CD4-positive, alpha-beta T cell treated with Interleukin-6 for 4 hours (primary cell): Measurements from ENCODE around the gene PLCG2.
"Not testable (repeated sequence)": the region's sequence is repeated elsewhere in the genome, so short reads cannot be mapped to it uniquely, and the experiment has no call there.

Source experiments
- DNase-seq: peaks from one replicate; pipeline ENCODE4 v3.0.0-alpha.2; 2020; ENCODE audit warnings: mixed read lengths

PLCG2 gene

DNA sequence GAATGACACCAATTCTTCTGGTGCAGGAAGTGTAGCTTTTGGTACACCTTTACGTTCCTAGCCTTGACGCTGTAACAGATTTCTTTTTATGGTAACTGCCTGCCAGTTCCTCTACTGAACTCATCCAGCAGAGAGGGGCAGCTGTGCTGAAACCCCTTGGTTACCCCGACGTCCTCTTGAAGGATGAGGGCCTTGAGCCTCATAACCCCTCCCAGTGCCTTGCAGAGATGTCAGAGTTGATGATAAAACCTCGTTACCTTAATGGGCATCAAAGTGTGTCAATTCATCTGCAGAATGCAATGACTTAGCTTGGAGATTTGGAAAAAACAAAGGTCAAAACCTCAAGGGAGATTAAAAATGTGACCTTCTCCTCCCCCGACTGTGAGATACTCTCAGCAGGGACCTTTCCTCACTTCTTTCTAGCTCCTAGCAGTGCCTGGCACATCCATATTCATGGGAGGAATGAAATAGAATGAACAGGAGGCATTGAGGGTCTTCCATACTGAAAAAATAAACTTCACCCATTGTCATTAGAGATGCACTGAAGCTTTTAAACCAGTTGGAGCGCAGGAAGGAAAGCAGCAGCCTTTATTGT is 163.0 kb downstream of the PLCG2 start:
- no peak for DNase-seq

DNA sequence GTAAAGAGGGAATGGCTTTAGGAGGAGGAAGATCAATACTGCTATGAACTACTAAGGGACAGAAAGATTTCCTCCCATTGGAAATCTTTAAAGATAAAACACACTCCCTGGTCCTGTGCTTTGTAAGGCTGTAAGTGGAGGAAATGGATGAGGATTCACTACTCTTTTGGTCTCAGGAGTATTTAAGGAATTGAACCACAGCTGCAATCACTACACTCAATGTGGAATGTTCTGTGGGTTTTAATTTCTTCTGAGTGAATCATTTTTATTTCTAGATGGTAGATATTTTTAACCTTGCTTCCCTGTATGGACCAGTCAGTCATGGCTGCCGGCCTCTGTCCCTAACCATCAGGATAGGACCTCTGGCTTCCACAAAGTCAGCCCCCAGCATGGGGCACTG is 166.6 kb downstream of the PLCG2 start:
- DNase-seq, result no peak

DNA sequence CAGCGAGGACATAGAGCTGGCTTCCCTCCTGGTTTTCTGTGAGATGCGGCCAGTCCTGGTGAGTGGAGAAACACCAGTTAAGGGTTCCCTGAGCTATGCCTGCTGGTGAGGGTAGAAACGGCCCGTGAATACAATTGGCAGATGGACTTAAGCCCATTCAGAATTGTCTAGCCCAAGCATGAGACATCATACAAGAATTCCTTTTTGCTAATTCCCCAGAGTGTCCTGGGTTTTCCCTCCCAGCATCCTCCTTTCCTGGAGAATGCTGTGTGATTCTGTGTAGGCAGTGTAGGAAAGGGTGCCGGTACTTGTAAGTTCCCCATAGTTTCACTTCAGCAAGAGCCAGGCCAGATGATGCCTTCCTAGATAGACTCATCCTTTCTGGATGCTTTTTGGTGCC is 167.1 kb downstream of the PLCG2 start:
- no peak for DNase-seq

DNA sequence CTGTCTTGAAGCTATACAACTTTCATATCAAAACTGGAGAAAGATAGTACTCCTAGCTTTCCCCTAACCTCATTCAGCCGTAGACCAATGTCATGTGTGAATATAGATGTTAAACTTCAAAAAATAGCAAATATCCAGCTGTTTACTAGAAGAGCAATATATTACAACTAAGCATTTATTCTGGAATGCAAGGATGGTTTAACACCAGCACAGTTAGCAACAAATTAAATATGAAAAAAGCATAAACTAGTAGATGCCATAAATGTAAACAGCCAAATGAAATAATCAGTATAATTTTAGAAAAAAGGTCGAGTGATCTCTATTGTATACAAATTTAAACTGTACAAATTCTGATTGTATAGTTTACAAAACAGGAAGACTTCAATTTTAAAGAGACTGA is 172.5 kb downstream of the PLCG2 start:
- DNase-seq, result no peak

DNA sequence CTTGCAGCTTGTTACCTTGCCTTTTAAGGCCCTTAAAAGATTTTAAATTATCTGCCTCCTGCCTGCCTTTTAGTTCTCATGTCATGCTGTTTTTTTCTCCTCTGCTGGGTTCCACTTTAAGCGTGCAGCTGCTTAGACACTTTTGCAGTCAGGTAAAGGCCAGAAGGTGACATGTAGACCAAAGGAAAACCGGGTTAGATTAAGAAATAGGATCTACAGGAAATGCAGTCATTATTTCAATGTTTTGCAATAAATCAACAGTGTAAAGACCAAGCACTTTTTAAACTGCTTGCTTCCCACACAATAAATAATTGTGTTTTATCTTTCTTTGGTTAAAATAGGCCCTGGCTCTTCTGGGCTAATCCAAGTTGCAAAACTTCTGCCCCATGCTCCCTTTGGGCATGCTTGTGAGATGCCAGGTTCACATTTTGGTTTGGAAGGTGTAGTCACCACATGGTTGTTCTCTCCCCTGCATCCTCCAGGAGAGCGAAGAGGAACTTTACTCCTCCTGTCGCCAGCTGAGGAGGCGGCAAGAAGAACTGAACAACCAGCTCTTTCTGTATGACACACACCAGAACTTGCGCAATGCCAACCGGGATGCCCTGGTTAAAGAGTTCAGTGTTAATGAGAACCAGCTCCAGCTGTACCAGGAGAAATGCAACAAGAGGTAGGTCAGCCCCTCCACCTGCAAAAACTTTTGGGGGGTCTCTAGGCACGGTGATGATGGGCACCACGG is 177.3 kb downstream of the PLCG2 start:
- no peak for DNase-seq

DNA sequence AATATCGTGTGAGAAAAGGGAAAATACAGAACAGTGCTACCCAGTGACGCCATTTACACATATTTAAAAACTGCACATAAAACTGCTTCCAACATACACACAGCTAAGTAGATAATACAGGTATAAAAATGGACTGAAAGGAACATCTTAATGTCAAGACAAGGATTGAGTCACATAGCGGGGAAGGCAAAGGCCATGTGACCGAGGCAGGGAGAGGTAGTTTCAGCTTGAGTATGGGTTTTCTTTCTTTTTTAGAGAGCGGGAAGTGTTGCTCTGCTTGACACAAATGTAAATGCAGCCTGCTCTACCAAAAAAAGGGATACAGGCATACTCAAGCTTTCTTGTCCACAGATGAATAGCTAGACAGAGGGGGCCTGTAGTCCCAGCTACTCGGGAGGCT is 185.7 kb downstream of the PLCG2 start:
- no peak for DNase-seq

DNA sequence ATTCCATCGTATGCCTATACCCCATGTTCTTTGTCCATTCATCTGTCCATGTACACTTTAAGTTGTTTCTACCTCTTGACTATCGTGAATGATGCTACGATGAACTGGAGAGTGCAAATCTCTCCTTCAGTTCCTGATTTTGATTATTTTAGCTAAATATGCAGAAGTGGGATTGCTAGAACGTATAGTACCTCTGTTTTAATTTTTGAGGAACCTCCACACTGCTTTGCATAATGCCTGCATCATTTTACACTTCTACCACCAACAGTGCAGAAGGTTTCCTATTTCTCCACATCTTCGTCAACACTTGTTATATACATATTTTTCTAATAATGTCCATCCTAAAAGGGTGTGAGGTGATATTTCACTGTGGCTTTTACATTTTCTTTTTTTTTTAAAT is 188.3 kb downstream of the PLCG2 start:
- no peak for DNase-seq

DNA sequence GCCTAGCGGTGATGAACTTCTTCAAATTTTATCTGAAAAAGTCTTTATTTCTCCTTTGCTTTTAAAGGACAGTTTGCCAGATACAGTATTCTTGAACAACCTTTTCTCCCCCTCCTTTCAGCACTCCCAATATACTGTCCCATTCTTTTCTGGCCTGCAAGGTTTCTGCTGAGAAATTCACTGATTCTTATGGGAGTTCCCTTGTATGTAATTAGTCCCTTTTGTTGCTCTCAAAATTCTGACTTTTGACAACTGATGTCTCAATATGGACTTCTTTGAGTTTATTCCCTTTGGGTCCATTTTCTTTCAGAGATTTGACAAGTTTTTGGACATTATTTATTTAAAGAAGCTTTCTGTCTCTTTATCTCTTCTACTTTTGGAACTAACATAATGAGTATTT is 192.8 kb downstream of the PLCG2 start:
- DNase-seq, result no peak

DNA sequence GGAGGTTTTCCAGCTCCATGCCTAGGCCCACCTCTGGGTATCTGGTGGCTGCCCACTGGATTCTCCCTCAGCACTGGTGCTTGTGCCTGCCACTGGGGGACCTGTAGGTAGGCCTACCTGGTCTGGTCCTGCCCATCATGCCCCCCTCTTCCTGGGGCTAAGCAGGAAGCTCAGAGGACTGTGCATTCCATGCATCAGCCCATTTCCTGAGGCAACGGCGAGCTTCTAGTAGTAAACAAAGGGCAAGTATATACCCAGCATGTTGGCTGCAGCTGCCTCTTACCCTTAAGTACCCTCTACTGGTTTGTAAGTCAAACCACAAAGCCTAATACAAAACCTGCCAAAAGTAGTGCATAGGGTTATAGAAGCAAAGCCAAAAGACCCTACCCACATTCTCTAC is 194.6 kb downstream of the PLCG2 start:
- no peak for DNase-seq

DNA sequence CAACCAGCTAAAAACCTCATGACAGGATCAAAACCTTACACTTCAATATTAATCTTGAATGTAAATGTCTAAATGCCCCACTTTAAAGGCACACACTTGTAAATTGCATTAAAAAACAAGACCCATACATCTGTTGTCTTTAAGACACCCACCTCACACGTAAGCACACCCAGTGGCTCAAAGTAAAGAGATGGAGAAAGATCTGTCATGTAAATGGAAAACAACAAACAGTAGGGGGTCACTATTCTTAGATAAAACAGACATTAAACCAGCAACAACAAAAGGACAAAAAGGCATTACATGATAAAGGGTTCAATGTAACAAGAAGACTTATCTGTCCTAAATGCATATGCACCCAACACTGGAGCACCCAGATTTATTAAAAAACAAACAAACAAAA is 196.5 kb downstream of the PLCG2 start:
- no peak for DNase-seq

DNA sequence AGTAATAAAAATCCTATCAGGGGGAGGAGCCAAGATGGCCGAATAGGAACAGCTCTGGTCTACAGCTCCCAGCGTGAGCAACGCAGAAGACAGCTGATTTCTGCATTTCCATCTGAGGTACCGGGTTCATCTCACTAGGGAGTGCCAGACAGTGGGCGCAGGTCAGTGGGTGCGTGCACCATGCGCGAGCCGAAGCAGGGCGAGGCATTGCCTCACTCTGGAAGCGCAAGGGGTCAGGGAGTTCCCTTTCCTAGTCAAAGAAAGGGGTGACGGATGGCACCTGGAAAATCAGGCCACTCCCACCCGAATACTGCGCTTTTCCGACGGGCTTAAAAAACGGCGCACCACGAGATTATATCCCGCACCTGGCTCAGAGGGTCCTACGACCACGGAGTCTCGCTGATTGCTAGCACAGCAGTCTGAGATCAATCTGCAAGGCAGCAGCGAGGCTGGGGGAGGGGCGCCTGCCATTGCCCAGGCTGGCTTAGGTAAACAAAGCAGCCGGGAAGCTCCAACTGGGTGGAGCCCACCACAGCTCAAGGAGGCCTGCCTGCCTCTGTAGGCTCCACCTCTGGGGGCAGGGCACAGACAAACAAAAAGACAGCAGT is 198.3 kb downstream of the PLCG2 start:
- DNase-seq, result not testable (repeated sequence)

DNA sequence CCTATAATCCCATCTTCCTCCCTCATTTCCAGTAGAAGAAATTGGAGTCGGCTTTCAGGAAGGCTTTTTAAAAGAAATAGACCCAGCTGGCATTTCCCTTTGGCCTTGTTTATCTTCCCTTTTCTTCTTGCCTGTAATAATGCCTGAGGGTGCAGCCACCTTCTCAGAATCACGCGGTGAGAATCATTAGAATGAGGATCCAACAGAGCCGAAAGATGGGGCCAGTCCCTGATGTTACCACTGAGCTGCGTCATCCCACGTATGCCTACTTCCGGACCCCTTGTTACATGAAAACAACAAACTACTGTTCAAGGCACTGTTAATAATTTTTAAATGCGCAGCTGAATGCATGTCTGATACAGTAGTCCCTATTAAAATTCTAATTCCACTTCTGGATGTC is 208.0 kb downstream of the PLCG2 start:
- no peak for DNase-seq

DNA sequence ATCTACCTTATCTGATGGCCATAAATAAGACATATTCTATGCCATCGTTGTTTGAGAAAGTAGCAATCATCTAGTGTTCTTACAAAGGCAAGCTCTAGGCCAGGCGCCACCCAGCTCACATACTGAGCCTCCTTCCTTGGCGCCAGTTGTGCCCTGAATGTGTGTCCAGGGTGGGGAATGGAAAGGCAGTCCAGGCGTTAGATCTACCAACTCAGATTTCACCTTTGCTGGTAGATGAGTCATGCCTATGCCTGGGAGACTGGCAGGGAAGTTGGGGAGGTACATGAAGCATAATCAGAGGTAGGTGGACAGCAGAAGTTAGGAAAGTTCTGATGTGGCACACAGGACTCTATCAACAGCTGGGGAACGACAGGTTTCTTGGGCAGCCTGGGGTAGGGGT is 208.6 kb downstream of the PLCG2 start:
- DNase-seq, result no peak

DNA sequence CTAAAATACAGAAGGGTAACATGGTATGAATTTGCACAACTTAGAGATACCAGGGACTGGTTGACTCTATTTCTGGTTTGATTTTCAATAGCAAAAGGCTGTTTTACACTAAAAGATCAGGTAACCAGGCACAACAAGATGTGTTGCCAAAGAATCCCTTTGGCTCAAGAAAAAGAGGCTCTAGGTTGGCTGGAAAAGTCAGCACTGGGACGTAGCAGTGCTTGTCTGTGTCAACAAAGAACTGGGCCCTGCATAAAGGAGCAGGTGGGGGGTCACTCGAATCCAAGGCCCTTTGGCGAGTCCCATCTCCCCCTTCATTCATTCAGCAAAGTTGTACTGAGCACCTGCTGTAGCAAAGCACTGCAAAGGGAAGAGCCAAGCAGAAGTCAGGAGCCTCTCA is 213.8 kb downstream of the PLCG2 start:
- no peak for DNase-seq

DNA sequence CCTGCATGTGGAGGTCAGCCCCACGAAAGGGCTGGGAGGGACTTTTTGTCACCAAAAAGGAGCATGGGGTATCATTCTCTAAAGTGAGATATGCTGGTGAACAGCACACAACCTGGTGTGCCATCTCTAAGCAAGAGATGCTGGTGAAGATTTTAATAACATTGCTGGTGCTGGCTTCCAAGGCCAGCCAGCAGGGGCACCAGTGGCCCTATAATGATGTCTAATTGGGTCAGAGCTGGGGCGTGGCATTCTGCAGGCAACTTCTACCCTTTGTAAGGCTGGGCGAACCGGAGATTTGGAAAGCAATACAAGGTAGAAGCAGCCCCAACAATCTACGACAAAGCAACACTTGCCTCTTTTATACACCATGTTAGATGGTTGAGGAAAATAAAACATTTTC is 215.4 kb downstream of the PLCG2 start:
- no peak for DNase-seq

DNA sequence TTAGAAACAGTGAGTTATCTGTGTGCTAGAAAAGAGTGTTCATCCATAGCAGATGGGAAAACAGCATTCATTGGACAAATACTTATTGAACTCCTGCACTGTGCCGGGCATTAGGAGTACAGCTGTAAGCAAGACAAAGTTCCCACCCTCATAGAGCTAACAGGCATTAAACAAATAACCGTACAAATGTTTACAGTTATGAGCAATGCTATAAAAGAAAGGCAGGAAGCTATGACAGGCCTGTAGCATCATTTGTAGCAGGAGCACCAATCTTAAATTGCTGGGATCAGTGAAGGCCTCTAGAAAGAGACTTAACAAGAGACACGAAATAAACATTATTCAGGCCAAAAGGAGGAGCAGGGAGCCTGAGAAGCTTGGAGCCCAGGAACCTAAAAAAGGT is 216.6 kb downstream of the PLCG2 start:
- no peak for DNase-seq

DNA sequence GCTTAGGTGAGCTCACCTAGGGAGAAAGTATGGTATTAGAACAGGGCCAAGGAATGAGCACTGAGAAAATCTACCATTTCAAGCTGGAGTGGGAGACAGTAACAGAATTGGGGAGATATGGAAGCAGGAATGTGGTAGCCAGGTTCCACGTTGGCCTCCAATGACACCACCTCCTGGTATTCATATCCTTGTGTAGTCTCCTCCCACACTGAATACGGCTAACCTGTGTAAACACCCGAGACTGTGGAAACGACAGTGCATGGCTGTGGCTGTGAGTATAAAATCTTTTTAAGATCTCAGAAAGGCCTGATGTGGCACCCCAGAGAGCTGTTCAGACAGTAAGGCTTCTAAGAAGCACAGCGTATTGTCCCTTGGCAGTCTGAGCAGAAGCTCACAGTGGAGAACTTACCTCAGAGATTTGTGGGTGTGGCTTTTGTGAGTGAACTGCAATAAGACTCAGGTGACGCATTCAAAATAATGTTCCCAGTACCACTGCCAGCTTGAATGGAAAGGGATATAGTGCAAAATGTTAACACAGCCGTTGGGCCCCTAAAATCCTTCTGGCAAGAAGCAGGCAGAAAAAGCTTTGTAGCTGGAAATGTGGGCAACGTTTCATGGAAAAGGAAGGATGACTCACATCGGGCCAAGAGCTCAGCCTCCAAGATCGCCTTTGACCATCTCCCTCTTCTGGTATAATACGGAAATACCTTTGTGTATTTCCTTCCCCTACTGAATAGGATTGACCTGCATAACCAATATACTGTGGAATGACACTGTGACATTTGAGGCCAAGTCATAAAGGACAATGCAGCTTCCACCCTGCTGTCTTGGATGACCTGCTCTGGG is 217.8 kb downstream of the PLCG2 start:
- DNase-seq, result no peak

DNA sequence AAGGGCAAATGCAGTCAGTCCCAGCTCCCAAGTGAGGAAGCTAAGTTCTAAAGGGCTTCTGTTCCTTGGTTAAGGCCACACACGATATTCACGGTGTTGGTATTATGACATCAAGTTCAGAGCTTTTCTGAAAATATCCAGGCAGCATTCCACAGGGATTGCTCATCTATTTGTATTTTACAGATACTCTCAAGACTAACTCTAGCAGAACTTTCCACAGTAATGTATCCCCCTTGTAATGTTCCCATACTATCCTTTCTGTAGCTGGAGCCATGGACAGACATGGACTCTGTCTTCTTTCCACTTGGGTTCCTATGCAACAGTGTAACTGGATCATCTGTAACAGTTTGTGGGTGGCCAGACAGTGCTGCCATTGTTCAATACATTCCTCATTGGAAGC is 218.6 kb downstream of the PLCG2 start:
- no peak for DNase-seq

DNA sequence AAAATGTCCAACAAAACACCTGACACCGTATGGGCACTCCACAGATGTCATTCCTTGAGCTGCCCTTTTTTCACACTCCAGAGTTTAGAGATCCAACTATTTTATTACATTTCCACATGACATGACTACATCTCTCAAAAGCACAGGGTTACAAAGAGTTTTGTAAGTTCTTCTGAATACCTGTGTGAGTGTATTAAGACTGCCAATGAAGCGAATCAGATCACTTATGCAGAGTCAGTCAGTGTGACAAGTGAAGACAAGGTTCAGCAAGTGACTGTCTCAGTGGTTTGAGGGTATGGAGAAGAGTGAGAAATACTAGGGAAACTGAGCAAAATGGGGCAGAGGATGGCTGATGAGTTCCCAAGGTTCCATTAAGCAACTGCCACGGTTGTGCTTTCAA is 223.7 kb downstream of the PLCG2 start:
- DNase-seq, result no peak

DNA sequence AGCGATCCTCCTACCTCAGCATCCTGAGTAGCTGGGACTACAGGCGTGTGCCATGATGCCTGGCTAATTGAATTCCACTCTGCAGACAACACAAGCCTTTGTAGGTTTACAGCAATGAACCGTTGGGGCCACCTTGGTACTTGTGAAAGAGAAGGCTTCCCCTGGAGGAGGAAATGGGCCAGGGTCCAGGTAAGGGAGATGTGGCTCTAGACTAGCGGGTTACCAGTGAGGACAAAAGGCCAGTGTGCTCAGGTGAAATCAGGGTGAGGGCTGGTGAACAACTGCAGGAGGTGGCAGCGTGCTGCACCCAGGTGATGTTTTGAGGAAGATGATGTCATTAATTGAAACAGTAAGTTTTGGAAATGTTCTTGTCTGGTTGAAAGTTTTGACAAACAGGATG is 225.5 kb downstream of the PLCG2 start:
- no peak for DNase-seq

DNA sequence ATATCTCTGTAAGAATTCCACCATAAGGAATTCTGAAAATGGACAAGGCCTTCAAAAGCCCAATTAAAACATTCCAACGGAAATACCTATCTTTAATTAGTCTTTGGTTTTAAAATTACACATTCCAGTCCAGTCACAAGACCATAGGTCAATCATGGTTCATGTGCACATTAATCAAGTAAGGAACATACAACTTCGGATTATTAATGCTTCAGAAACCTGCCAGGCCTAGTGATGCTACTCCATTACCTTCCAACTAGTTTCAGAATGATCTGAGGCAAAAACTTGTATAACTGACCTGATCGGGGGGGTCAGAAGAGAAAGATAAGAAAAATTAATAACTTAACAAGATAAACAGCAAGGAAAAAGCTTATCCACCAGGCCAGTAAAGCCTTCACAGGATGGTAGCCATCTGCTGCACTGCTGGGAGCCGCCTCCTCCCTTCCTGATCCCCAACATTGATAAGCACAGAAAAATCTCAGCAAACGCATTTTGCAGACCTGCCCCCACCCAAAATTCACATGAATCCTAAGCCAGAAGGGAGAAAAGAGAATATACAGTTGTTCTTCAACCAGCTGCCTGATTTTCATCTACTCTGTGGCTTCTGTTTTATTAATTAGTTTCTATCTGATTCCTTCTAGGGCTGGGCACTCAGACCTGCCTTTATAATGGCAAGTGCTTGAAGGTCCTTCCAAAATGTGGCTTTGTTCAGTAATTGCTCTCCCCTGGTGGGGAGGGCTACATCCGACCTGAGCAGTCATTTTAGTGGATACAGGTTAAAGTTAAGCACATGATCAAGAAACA is 226.1 kb downstream of the PLCG2 start:
- no peak for DNase-seq

DNA sequence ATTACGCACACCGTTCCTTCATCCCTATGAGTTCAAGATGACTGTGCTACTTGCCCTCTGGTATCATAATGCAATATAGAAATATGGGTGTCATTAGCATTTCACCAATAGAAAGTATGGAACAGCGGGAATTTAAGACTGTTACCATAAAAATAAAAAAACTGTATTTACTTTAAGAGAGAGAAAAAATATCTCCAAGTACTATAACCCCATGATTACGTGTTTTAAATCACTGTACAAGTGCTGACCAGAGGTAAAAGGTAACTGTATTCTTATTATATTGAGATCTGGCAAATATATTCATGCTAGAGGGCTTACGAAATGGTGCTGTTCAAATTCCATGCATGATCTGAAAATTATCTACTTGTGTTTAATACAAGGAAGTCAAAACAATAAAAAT is 226.9 kb downstream of the PLCG2 start:
- no peak for DNase-seq

DNA sequence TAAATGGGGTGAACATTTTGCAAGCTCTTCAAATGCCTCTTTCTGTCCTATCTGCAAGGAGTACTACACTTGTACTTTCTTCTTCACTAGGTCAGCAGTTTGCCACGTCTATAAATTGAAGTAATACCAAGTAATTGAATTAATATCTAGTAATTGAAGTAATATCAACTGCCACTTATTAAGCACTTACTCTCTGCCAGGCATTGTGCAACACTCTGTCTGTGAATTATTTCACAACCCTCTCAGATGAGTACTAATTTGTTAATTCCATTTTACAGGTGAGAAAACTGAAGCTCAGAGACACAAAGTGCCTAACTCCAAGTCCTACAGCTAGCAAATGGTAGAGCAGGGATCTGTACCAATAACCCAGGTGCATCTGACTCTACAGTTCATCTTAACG is 228.1 kb downstream of the PLCG2 start:
- no peak for DNase-seq
